ENCODE measurements around the gene MICB.
"Not testable (repeated sequence)": the region's sequence is repeated elsewhere in the genome, so short reads cannot be mapped to it uniquely, and the experiment has no call there.

The MICB gene
- 16.8 to 101 (median 34.1) reads per million in 17 experiments for total RNA-seq

DNA sequence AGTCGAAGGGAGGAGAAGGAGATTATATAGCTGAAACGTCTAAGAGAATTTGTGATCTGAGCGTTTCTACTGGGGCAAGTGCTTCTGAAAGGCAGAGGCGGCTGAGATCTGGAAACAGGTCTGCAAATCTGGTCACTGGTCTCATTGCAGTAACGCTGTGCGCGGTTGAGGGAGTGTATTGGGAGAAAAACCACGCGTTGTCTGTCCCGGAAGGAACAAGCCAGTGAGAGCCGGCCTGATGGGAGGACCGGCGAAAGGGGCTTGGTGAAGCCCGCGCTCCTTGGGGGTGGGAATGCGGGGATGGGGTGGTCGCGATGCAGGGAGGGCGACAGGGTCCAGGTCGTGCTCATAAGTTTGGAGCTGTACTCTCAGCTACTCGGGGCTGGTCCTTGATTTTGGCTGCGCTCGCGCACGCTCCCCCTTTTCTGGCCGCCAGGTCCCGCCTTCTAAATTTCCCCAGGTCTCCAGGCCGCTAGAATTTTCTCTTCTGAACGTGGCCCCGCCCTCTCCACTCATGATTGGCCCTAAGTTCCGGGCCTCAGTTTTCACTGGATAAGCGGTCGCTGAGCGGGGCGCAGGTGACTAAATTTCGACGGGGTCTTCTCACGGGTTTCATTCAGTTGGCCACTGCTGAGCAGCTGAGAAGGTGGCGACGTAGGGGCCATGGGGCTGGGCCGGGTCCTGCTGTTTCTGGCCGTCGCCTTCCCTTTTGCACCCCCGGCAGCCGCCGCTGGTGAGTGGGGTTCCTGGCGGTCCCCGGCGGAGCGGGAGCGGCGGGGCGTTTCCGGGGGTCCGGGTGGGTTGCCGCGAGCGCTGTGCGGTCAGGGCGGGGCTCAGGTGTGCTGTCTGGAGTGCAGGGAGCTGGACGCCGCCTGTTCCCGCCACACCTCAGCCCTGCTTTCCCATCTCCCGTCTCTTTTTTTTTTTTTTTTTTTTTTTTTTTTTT lies at the start of gene MICB:
MICB (plus strand) TSS at position 615 of the 946 bp plus-strand sequence; CDS start at position 664, 49 bp downstream.
- peak; percentile 64 to 79 (median 72) for DNase-seq

DNA sequence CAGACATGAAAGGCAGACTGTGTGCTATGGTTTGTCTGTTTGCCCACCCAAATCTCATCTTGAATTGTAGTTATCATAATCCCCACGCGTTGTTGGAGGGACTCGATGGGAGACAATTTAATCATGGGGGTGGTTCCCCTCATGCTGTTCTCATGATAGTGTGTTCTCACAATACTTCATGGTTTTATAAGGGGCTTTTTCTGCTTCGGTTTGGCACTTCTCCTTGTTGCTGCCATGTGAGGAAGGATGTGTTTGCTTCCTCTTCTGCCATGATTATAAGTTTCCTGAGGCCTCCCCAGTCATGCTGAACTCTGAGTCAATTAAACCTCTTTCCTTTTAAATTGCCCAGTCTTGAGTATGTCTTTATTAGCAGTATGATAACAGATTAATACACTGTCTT lies 47.2 kb upstream of the MICB start:
- DNase-seq: peak in 3 of 4 experiments; percentile 19 to 38 (median 34)

DNA sequence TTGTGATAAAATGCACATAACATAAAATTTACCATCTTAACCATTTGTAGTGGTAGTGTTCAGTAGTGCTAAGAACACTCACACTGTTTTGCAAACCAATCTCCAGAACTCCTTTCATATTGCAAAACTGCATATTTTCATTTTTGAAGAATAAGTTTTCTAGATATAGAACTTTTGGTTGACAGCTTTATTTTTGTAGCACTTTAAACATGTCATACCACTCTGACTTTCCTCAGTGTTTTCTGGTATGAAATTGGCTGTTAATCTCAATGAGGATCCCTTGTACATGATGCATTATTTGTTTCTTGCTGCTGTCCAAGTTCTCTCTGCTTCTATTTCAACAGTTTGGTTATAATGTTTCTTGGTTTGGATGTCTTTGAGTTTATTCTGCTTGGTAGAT lies 45.1 kb upstream of the MICB start:
- no peak for DNase-seq

DNA sequence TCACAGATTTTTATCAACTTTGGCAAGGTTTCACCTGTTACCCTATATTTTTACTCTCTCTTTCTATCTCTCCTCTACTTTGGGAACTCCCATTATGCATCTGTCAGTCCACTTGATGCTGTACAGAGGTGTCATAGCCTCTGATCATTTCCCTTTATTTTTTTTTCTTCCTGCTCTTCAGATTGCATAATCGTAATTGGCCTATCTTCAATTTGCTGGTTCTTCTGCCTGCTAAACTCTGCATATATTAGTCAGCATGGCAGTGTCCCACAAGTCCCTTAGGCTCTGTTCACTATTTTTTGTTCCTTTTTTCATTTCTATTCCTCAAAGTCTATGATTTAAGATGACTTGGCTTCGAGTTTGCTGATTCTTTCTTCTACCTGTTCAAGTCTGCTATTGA lies 44.7 kb upstream of the MICB start:
- DNase-seq: peak; percentile 30 to 82 (median 66)

DNA sequence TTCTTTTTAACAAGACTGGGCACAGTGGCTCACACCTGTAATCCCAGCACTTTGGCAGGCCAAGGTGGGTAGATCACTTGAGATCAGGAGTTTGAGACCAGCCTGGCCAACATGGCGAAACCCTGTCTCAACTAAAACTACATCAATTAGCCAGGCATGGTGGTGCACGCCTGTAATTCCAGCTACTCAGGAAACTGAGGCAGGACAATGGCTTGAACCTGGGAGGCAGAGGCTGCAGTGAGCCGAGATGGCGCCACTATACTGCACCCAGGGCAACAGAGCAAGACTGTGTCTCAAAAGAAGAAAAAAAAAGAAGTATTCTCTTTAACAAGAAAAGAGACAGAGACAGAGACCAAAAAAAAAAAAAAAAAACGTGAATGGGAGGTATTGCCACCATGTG lies 38.1 kb upstream of the MICB start:
- DNase-seq: not testable (repeated sequence)

DNA sequence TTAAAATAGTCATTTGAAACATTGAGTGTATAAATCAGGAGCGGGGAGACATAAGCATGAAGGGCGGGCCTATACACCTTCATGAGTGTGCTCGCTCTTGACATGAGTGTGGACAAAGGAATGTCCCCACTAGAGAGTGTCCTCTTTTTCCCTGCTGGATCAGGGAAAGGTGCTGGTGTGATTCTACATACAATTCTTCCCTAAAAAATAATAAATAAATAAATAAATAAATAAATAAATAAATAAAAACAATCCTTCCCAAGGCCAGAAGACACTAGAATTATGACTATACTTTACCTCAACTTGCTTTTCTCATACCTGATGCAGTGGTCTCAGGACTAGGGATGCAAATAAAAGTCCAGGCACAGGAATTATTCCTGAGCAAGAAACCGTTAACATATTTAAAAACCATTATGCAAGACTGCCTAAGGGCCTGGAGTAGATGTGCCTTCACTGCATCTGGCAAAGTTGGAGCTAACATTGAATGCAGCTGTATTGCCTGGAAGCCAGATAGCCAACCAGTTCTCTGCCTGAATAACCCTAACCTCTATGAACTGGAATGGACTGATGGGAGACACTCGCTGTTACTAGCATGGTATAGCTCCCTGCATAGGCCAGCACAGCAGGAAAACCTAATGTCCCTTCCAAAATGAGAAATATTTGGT lies 37.5 kb upstream of the MICB start:
- DNase-seq: no peak

DNA sequence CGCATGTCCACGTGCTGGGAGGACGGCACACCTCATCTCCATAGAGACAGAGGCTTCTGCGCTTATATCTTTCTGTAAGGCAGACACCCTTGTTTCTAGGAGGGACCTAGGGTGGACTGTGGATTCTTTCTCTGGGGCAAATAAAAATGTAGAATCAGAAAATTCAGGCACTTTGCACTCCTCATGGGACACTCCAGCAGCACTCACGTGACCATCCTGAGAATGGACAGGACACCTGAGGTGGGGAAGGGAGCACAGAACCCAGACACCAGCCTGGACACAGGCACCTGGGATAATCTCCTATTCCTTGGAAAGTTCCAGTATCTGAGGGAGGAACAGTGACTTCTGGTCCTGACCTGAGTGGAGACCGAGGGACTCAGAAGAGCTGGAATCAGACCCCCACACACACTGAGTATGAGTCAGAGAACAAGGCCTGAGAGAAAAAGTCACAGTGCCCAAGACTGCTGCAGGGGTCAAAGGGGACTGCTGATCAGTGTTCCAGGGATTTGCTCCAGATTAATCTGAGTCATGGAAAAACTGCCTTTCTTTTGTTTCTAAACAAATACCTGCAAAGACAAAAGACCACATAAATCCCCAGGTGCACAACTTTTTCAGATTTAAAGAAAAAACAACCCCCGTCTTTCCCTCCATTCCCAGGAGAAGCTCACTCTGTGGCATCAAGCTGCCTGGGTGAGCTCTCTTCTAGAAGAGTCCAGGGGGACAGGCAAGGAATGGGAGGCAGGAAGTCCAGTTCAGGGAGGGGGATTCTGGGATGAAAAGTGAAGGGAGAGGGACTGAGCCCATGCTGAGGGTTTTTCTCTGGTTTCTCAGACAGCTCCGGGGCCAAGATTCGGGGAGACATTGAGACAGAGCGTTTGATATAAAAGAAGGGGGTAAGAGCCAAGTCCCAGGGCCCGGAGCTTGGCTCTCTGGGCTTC lies 35.6 kb upstream of the MICB start:
- no peak for DNase-seq

DNA sequence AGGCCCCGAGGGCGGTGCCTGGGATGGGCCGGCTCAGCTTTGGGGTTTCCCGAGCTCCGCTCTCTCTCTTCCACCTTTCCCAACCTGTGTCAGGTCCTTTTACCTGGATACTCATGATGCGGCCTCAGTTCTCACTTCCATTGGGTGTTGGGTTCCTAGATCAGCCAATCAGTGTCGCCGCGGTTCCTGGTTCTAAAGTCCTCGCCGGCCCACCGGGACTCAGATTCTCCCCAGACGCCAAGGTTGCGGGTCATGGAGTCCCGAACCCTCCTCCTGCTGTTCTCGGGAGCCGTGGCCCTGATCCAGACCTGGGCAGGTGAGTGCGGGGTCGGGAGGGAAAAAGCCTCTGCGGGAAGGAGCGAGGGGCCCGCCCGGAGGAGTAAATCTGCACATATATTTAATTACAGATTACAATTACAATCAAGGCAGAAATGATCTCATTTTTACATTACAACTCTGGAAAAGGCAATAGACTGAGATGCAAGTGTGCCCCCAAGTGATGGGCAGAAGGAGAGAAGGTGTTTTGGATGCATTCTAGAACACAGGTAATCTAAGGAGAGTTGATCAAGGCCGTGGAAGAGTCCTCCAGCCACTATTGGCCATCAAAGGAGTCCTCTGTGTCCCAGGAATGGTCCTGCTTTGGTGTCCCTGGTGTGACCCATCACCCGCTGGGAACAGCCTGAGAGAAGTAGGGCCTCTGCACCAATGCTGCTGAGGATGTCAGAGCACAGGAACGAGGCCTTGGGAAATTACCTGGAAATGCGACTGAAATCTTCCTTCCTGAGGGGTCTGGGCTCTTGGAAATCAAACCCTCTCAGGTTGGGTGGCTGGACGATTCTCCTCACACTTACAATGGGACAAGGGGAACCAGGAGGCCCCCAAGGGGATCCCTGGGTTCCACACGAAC lies 34.7 kb upstream of the MICB start:
- DNase-seq: peak; percentile 83 to 88 (median 86)

DNA sequence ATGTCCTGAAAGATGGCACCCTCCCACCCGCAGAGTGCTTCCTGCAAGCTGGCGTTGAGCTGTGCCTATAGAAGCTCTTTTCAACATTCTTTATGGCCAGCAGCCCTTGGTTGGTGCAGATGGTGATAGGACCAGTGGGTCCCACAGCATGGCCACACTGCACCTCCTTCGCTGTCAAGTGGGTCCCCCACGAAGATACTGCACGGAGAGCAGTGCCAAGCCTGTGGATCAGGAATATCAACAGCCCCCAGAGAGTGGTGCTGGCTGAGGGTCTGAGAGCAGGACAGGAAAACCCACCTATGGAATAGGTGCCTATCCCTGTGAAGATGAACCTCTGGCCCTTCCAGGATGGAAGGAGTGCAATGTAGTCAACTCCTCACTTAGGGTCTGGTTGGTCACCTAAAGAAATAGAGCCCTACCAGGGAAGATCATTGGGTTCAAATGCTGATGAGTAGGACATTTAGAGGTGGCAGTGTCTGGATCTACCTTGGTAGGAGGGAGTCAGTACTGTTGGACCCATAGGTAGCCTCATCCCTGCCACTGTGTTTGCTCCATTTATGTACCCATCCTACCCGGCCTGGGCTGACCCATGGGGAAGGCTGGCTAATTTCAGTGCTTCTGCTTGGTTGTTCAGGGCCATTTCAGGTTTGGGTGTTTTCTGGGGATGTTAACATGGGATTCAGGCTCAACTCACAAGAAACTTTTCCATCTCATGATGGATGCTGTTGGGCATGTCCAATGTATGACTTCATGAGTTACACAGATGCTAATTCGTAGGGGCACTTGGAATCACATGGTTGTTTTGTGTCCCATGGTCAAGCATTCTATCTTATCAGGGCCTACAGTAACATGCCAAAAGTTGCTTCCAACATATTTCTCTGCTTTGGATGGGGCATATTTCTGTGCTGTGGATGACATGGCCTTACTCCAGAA lies 33.4 kb upstream of the MICB start:
- no peak for DNase-seq

DNA sequence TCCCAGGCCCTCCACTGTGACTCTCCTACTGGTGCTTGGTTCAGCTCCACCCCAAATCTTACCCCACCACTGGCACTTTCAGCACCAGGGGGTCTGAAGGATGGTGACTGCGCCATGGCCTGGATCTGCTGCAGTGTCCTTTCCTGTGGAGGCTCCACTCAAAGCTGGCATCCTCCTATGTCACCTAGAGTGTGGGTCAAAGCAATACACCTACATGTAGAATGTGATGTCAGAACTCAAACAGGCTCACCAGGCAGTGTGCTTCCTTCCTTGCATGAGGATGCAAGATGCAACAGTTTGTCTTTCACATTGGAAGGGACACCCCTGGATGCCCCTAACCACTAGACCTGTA lies 32.8 kb upstream of the MICB start:
- DNase-seq: no peak

DNA sequence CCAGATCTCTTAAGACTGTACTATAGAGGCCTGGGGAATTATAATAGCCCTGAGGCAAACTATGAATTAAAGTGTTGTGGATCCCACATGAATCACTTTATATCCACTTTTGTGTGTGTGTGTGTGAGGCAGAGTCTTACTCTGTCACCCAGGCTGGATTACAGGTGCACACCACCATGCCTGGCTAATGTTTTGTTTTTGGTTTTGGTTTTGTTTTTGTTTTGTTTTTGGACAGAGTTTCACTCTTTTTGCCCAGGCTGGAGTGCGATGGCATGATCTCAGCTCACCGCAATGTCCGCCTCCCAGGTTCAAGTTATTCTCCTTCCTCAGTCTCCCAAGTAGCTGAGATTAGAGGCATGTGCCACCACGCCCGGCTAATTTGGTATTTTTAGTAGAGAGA lies 32.2 kb upstream of the MICB start:
- no peak for DNase-seq

DNA sequence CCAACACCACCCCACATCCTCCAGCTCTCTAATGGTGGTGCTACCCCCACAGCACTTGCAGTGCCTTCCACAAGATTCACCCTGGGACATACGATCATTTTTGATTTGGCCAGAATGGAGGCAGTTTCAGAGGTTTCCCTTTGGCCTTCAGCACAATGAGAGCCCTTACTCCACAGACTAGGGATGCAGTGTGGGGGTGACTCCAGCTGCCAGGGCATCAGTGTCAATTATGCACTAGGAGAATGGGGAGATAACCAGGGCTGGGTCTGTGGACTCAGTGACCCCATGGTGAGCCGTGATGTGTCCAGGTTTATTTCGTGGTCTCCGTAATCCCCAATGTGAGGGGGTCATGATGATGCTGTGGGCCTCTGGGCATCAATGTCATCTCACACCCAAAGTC lies 31.5 kb upstream of the MICB start:
- no peak for DNase-seq

DNA sequence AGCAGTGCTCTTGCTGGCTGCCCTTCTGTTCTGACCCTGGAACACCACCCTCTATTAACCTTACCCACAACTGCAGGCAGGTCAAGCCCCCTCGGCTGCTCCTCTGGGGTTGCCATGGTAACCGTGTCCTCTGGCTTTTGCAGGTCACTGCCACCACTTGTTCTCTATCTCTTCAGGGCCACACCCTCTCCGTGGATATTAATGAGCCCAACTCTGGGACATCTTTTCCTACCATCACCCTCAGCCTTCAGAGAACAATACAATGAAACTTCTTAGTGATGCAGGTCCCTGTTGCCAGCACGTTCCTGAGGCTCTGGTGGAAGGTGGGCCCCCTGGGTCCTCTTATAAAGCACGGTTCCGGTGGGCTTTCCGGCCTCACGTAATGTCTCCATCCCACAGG lies 30.8 kb upstream of the MICB start:
- DNase-seq: no peak

DNA sequence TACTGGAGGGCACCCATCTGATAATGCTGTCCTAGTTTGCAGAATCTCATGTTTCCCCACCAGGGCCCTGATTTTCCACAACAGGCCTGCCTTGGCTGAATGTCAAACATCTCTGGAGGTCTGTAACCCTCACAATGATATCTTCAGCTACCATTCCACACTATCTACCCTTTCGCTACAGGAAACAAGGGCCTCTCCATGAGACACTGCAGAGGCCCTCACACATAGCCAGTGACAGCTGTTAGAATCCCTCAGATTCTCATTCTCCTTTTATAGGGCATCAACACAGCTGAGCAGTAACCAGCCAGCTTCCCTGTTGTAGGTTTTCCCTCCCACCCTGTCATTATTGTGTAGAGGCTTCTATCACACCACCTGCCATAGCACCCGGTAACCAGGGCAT lies 29.6 kb upstream of the MICB start:
- no peak for DNase-seq

DNA sequence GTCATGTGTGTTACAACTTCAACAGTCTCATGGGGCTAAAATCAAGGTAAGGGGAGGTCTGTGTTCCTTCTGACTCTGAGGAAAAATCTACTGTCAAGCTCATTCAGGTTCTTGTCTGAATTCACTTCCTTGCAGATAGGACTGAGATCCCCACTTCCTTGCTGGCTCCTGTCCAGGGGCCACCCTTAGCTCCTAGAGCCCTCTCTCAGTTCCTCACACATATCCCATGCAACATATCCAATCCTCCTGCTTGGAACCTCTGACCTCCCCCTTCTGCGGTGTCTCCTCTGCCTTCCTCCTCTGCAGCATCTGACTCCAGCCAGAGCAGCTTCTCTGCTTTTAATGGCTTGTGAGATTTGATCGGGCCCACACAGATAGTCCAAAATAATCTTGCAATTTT lies 27.1 kb upstream of the MICB start:
- peak in 3 of 4 experiments; percentile 18 to 37 (median 34) for DNase-seq

DNA sequence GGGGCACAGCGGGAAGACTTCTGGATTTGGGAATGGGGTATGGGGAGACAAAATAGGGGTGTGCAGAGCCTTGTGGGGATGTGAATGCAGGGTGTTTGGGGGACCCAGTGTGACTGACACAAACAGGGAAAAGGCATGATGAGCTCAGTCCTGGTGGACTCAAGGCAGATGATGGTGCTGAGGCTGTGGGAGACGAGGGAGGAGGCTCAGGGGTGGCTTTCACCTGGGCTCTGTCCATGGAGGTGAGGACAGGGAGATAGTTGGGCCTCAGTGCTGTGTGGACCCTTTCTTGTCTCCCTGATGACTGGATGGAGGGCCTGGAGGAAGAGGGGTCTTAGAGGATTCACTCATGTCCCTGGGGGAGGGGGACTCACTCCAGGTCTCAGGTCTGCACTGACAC lies 26.2 kb upstream of the MICB start:
- DNase-seq: no peak

DNA sequence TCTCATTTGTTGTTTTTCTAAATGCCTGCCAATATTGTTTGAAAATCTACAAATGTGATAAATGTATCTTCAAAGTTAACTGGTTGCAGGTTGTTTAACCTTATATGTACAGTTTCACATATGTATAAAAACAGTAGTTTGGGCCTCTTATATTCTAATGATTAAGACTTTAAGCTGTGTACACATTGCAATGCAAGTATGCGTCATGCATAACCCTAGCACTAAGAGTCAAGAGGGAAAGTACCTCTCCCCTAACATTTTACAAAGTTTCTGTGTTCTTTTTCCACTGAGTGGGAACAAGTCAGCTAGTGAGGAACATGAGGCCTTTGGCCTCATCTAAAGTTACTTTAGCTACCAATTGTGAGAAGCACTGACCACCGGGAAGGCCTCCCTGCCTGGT lies 25.7 kb upstream of the MICB start:
- no peak for DNase-seq

DNA sequence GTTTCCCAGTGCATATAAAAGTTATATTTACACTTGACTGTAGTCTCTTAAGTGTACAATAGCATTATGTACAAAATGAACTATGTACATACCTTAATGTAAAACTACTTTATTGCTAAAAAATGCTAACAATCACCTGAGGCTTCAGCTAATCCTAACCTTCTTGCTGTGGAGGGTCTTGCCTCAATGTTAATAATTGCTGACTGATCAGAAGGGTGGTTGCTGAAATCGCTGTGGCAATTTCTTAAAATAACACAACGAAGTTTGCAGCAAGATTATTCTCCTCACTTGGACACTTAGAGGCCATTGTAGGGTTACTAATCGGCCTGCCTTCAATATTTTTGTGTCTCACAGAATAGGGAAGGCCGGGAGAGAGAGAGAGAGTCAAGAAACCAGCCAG lies 24.7 kb upstream of the MICB start:
- no peak for DNase-seq

DNA sequence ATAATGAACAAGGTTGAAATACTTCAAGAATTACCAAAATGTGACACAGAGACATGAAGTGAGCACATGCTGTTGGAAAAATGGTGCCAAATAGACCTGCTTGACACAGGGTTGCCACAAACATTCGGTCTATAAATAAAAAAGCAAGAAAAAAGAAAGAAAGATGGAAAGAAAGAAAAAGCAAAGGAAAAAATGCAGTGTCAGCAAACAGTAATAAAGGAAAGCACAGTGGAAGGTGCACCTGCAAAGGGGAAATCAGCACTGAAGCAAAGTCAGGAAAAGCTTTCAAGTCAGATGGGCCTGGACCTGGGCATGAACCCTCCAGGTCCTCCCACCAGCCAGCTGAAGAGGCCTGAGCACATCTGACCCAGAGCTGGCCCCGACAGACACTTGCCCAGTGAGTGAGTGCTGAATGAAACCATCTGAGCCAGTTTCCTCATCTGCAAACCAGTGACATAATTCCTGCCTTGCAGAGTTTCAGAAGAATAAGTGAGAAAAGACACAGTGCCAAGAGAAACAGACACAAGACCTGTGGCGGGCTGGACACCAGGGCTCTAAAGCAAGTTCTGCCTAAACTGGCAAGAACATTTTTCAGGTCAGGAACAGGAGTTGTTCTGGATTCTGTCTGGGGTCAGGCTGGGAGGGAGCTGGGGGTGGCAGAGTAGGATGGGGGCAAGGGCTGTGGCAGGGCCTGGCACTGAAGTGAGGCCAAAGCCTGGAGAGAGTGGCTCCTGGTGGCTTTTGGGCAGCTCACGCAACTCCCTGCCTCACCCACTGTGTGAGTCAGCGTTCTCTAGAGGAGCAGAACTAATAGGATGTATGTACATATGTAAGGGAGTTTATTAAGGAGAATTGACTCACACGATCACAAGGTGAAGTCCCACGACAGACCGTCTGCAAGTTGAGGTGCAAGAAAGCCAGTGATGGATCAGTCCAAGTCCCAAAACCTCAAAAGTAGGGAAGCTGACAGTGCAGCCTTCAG lies 23.9 kb upstream of the MICB start:
- DNase-seq: peak; percentile 53 to 78 (median 72)
